Stimulated activated CD8-positive, alpha-beta memory T cell treated with anti-CD3 and anti-CD28 coated beads, Interleukin-12 subunit alpha, Interleukin-12 subunit beta, amount 100 ng/mL, for 1 hour (primary cell): Measurements from ENCODE around the gene CYP2D6.

Source experiments
- DNase-seq: peaks from one replicate; pipeline ENCODE4 v3.0.0-alpha.2; 2020; ENCODE audit warnings: low read depth

CYP2D6 gene

DNA sequence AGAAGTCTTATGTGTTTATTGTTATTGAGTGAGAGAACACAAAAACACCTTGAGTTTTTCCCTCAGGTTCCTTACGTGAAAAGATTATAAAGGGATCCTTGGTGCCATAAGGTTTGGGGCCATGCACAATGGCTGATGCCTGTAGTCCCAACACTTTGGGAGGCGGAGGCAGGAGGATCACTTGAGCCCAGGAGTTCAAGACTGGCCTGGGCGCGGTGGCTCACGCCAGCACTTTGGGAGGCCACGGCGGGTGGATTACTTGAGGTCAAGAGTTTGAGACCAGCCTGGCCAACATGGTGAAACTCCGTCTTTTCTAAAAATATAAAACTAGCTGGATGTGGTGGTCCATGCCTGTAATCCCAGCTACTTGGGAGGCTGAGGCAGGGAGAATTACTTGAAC, 45.7 kb downstream of the CYP2D6 start:
- DNase-seq = no peak

DNA sequence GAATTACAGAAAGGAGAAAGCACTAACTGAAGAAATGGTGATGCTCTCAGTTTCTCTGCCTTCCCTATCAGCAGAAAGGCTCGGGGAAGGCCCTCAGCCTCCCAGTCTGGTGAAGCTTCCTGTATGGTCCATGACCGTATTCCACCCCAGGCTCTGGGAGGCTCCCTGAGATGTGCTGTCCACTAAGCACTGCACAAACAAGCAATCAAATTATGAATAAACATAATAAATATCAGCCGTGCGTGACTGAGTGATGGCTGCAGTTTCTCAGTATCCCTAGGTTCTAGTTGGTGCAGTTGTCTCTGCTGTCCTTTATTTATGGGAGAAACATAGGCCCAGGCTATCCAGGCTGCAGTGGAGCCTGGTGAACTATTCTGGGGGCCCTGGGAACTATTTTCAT, 47.5 kb downstream of the CYP2D6 start:
- no peak for DNase-seq

DNA sequence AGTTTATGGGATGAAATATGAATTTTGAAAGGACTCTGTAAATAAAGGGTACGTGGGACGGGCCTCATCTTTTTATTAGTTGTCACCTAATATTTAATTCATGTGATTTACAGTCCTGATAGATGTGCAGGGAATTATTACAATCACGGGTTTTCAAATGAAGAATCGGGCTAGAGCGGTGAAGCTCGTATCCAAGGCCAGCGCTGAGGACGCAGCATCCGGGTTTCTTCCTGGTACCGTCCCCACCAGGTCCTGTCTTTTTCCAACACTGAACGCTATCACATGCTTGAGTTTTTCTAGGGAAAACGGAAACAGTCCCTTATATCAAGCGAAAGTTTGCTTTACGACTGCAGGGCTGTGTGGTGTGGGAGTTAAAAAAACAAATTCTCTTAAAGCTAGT, 50.3 kb downstream of the CYP2D6 start:
- DNase-seq = no peak

DNA sequence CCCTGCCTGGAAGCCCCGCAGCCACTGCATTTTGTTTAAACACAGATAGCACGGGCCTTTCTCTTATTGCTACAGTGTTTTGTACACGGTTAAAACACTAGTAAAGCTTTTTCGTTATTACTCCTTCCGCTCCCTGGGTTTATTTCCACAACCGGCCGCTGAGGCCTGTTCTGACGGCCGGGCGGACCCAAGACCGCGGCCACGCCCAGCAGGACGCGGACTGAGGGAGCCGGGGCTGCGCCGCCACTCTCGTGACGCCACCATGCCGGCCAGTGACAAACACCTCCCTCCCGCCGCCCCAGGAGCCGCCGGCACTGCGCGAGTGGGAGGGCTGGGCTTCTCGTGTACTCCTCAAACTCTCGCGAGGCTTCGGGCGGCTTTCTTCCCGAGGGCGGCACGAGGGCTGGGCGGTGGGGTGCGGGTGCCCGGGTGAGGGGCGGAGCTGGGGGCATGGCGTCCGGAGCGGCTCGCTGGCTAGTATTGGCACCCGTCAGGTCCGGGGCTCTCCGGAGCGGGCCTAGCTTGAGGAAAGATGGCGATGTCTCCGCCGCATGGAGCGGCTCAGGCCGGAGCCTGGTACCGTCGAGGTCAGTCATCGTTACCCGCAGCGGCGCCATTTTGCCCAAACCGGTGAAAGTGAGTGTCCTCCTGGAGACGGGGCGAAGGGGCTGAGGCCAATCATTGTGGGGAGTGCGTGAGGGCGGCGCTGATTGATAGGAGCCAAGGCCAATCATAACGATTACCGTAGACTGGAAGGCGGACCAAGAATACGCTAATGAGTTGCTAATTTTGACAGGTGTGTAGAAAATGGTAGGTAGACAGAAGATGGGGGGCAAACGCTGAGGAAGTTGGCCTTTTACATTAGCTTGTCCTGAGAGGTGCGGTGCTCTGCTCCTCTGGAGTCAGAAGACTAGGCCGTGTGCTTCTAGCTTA, 51.0 kb downstream of the CYP2D6 start, which contains the start of gene SMDT1:
Gene SMDT1 (plus strand): TSS at position 382 of the 933 bp plus-strand sequence. CDS start 69 bp downstream, at position 451.
- DNase-seq = peak; percentile 96

DNA sequence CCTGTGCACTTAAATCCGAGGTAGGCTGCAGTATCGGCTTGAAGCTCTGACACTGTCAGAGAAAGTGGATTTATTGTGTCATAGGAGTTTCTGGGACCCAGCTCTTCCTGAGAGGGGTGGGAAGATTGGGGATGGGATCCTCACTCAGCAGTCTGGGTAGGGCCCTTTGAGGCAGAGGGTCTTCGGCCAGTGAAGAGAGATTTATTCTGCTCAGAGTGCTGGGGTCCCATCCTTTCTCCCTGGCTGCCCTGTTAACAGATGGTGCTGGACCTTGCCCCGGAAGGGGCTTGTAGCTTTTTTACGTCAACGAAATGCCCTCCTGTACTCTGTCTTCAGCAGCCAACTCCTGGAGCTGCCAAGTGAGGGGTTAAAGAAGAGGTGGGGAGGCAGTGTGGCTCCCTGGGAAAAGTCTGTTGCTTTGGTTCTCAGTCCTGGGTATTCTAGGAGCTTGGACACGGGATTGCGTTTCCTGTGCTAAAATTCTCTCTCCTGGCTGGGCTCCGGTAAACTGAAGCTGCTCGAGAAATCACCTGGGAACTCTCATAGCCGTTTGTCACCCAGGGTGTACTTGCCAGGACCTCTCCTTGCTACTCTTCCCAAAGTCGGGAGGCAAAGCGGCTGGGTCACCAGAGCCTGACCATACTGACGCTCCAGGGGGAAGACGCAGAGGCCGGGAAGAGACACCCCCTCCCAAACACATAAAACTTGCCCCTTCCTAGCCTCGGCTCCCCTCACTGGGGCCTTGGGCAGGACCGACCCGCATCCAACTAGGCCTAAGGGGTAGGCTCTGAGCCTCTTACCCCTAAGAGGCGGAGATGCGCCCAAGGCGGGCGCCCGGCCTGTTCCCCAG, 51.9 kb downstream of the CYP2D6 start:
- DNase-seq = no peak

DNA sequence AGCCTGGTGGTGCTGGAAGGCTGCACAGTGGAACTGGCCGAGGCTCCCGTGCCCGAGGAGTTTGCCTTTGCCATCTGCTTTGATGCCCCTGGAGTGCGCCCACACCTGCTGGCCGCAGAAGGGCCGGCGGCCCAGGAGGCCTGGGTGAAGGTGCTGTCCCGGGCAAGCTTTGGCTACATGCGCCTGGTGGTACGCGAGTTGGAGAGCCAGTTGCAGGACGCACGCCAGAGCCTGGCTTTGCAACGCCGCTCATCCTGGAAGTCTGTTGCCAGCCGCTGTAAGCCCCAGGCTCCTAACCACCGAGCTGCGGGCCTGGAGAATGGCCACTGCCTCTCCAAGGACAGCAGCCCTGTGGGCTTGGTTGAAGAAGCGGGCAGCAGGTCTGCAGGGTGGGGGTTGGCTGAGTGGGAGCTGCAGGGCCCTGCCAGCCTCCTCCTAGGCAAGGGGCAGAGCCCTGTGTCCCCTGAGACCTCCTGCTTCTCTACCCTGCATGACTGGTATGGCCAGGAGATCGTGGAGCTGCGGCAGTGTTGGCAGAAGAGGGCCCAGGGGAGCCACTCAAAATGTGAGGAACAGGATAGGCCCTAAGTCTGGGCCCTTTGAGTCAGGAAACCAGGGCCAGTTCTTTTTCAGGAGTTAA, 53.0 kb downstream of the CYP2D6 start:
- no peak for DNase-seq

DNA sequence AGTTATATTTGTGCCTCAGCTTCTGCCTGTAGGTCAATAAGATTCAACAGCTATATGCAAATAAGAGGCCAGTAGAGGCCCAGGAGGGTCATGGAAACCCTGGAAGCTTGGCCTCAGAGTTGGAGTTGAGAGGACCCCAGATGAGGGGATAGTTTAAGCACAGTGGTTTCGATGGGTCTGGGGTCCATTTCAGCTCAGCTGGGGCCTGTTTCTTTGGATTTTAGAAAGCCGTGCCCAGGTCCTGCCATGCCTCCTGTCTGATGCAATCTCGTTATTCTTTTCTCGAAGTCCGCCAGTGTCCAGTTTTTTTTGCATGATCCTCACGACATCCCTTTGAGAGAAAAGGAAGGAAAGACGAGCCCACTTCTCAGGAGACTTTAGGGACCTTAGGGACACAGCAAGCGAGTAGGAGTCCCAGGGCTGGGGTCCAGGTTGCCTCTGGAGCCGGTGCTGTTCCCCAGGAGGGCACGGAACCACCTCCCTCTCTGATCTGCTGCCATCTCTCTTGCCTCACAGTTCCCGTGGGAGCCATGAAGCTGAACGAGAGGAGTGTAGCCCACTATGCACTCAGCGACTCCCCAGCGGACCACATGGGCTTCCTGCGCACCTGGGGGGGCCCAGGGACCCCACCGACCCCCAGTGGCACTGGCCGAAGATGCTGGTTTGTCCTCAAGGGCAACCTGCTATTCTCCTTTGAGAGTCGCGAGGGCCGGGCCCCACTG, 53.7 kb downstream of the CYP2D6 start:
- no peak for DNase-seq
